Measurements from ENCODE around the gene KIAA1217.

DNA sequence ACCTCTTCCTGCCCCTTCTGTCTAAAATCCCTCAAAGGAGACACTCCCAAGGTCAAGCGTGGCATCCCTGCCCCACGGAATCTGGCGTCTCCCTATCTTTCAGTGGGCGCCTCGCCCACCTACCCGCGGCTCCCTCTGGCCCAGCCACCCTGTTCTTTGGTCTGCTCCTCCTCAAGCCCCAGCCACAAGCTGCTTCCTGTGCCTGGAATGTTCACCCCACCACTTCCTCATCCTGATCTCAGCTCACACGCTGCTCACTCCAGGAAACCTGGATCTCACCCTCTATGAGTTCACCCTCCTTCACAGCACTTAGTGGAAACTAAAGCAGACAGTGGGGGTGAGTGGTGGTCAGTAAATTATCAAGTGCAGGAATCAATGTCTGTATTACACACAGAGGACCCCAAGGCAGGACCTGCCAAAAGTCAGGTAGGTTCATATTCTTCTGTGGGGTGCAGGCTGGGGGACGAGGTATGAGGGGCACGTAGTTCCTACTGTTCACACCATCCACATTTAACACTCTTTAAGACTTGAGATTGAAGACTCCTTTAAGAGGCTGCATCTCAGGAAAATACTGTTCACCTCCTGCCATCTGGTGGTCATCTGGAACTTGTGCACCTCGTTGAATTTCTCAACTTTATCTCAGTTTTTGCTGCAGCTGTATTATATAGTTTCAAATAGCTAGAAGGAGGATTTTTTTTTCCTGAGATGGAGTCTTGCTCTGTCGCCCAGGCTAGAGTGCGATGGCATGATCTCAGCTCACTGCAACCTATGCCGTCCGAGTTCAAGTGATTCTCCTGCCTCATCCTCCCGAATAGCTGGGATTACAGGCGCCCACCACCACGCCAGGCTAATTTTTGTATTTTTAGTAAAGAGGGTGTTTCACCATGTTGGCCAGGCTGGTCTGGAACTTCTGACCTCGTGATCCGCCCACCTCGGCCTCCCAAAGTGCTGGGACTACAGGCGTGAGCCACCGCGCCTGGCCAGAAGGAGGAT, 348.1 kb downstream of the KIAA1217 start:
- TF ChIP-seq, protein P1, sequence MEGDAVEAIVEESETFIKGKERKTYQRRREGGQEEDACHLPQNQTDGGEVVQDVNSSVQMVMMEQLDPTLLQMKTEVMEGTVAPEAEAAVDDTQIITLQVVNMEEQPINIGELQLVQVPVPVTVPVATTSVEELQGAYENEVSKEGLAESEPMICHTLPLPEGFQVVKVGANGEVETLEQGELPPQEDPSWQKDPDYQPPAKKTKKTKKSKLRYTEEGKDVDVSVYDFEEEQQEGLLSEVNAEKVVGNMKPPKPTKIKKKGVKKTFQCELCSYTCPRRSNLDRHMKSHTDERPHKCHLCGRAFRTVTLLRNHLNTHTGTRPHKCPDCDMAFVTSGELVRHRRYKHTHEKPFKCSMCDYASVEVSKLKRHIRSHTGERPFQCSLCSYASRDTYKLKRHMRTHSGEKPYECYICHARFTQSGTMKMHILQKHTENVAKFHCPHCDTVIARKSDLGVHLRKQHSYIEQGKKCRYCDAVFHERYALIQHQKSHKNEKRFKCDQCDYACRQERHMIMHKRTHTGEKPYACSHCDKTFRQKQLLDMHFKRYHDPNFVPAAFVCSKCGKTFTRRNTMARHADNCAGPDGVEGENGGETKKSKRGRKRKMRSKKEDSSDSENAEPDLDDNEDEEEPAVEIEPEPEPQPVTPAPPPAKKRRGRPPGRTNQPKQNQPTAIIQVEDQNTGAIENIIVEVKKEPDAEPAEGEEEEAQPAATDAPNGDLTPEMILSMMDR (IDR thresholded peaks at IDR 0.05): peak; percentile 50 to 89 (median 66)
- no peak for TF ChIP-seq POLR2A (IDR thresholded peaks at IDR 0.05)
